Tongue (tissue), 2 donors: ENCODE data around the gene HAGHL. TPM values are rescaled to one million over a fixed set of nuclear protein-coding genes. Genes with fewer than 3 reads are reported as not detected.

Experiments used
- DNase-seq: peaks from one replicate; pipeline ENCODE4 v3.0.0-alpha.2; 2015
- total RNA-seq: library from RNA; depleted of rRNA; stranded (reverse); fragments of >200 nt; gene quantifications from one replicate; pipeline ENCODE4 v1.2.3, GENCODE V29; 2014

The HAGHL gene
- total RNA-seq, 1 donor from 2014 or later = 1.5 TPM

DNA sequence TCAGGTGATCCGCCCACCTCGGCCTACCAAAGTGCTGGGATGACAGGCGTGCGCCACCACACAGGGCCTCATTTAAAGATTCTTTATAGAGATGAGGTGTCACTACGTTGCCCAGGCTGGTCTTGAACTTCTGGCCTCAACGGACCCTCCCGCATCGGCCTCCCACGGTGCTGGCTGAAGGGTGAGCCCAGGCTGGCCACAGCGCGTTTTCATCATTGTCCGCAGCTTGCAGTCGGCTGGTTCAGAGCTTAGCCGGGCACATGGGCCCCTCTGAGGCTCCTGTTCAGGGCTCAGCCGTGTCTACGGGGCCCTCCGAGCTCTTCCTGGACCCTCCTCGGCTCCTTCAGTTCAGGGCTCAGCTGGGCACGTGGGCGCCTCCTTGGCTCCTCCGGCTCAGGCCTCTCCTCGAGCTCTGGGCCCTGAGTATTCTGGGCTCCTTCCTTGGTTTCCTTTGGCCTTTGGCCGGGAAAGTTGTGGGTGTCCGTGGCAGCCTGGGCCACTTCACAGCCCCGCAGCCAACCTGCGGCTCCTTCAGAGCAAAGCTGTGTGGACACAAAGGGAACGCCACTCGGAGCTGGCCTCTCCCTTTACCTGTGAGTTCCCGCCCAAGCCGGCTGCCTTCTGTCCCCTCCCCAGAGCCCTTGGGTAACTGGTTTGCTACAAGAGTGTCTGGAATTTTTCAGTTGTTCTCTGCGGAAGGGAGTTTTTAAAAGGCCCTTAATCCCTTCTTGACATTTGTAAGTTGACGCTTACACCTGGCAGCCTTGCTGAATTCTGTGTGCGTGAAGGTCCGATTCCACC is 32.4 kb downstream of the HAGHL start:
- DNase-seq = peak; percentile 45

DNA sequence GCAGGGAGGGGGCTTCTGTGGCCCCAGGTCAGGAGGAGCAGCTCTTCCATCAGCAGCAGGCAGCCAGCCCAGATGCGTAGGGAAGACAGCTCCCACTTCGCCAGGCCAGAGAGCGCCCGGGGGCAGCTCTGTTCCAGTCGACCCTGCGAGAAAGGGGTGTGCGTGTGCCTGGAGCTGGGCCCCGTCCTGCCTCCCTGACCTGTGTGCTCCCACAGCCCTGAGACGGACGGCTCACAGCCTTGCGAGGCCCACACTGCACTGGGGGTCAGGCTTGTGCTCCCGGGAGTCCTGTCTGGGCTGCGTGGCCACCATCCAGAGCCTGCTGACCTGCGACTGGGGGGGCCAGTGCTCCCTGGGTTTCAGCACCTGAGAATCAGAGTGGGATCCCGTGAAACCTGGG is 33.2 kb downstream of the HAGHL start:
- DNase-seq = no peak

DNA sequence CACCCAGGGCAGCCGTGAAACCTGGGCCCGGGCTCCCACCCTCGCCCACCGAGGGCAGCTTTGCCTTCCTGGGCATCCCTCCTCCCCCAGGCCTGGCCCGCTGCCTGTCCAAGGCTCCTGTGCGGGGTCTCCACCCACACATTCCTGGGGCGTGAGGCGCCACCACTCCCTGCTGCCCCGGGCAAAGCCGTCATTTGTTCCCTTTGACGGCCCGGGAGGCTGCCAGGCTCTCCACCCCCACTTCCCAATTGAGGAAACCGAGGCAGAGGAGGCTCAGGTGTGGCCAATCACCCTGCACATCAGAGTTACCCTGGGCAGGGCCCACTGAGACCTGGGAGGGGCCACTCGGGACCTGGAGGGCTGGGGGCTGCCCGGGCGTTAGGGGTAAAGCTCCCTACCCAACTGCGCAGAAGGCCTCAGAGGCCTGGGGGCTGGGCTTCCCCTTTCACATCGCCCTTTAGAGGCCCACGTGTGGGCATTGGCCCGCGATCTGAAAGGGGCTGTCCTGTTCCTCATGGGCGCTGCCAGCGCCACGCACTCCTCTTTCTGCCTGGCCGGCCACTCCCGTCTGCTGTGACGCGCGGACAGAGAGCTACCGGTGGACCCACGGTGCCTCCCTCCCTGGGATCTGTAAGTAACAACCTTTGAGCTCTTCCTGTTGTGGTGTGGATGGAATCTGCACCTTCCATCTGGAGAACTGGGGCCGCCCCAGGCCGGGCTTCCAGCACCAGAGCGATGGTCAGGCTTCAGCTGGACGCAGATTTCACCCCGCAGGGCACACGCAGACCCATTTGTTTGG is 33.8 kb downstream of the HAGHL start, which contains the start of gene MSLN:
MSLN (plus strand) TSS at position 190 of the 799 bp plus-strand sequence. CDS start 1,947 bp downstream, outside the sequence.
- no peak for DNase-seq

DNA sequence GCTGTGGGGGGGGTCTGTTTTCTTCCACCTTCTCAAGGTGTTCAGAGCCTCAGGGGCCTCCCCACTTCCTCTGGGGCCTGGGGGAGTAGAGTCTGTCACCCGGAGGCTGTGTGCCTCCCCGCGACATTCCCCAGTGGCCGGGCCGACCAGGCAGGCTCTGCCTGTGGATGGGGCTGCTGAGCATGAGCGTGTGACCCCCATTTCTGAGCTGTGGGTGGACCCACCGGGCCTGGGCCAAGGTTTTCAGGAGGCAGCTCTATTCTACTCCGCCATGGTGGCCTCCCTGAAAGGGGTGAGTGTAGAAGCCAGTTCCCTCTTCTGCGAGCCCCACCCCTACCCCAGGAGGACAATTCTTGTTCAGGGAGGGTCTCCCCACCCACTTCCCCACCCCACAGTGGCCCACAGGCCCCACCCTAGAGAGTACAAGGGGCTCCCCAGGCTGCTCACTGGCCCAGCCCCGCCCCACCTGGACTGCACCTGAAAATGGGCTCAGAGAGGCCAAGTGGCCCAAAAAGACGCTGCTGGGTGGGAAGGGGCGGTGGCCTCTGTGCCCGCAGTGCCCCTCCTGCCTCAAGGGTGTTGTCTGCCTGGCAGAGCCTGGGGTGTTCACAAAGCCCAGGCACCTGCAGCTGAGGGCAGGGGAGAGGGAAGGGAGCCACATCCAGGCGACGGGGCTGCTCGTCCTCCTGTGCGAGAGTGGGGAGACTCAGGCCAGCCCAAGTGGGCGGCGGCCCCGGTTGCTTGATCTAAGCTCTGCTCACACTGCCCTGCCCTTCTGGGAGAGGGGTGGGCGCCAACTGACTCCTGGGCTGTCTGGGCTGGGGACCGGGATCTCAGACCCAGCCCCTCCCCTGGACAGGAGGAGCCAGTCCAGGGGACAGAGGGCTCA is 35.0 kb downstream of the HAGHL start:
- no peak for DNase-seq

DNA sequence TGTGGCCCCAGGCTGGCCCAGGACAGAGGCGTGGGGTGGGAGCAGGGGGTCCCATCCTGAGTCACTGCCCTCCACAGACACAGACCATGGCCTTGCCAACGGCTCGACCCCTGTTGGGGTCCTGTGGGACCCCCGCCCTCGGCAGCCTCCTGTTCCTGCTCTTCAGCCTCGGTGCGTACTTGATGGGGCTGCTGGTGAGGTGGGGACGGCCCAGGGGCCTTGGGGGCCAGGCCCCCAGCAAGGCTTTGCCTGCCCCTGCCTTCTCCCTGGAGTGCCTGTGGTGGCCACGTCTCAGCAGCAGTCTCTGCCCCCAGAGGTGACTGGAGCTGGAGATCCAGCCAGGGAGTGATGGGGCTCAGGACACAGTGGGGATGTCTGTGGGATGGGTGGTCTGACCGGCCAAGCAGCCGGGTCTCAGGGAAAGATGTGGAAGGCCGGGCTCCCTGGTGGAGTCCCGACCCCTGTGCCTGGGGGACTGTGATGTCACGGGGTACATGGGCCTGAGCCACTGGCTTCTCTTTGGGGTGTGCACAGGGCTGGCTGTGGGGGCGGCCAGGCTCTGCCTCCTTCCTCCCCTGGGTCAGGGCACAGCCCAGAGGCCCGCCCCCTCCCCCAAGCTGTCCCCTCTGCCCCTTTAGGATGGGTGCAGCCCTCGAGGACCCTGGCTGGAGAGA is 35.8 kb downstream of the HAGHL start:
- no peak for DNase-seq

DNA sequence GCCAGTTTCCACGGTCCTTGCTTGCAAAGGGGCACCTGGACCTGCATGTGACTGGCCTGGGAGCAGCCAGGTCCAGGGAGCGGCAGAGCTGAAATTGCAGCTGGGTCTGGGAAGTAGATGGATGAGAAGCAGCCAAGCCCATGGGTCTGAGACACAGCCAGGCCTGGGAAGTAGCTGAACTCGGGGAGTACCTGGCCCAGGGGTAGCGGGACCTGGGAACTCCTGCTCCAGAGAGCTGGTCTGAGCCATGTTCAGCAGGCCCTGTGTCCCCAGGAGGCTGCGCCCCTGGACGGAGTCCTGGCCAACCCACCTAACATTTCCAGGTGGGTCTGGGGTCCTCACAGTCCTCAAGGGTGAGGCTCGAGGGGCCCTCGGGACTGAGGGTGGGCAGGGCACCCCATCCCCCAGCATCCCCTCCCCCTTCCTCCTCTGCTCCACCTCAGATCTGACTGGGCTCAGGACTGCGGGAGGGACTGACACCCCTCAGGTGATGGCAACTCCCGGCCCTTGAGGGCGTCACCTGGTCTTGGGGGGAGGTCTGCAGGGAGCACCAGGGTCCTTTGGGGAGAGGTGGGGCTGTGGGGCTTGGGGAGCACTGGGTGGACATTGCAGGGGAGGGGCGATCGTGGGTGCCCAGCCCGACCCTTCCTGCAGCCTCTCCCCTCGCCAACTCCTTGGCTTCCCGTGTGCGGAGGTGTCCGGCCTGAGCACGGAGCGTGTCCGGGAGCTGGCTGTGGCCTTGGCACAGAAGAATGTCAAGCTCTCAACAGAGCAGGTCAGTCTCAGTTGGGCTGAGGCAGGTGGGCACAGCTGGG is 36.7 kb downstream of the HAGHL start:
- no peak for DNase-seq

DNA sequence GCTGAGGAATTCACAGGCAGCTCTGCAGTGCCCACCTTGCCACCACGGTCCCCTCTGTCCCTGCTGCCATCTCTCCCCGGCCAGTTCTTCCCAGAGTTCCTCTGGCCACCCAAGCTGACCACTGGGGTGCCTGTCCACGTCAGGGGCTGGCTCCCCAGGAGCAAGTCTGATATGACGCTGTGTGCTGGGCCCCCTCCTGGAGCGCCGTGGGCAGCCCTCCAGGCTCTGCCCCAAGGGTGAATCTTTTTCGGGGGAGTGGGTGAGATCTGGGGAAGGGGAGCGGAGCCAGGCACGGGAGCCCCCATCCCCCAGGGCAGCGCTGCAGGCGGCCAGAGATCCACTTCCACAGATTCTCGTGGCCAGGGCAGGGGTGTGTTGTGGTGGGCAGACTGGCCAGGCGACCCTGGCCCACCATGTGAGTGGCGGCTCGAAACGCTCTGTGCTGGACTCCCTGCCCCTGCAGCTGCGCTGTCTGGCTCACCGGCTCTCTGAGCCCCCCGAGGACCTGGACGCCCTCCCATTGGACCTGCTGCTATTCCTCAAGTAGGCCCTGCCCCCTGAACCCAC is 37.4 kb downstream of the HAGHL start:
- DNase-seq = no peak

DNA sequence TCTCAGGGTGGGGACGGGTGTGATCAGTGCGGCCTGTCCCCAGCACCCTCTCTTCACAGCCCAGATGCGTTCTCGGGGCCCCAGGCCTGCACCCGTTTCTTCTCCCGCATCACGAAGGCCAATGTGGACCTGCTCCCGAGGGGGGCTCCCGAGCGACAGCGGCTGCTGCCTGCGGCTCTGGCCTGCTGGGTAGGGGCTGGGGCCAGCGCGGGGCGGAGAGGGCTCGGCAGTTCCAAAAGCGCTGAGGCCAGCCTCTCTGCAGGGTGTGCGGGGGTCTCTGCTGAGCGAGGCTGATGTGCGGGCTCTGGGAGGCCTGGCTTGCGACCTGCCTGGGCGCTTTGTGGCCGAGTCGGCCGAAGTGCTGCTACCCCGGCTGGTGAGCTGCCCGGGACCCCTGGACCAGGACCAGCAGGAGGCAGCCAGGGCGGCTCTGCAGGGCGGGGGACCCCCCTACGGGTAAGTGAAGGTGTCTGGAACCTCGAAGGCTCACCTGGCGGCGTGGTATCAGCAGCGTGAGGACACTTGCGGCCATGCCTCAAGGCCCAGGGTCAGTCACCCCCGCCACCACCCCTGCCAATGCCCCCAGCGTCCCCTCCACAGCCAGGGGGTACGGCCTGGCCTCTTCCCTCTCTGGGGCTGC is 38.1 kb downstream of the HAGHL start:
- no peak for DNase-seq

DNA sequence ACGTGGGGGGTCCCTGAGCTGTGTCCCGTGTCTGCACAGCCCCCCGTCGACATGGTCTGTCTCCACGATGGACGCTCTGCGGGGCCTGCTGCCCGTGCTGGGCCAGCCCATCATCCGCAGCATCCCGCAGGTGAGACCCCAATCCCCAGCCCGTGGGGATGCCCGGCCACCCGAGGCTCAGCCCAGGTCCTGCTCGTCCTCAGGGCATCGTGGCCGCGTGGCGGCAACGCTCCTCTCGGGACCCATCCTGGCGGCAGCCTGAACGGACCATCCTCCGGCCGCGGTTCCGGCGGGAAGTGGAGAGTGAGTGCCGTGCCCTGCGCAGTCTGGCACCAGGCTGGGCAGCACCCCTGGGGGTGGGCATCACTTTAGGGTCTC is 38.6 kb downstream of the HAGHL start:
- no peak for DNase-seq

DNA sequence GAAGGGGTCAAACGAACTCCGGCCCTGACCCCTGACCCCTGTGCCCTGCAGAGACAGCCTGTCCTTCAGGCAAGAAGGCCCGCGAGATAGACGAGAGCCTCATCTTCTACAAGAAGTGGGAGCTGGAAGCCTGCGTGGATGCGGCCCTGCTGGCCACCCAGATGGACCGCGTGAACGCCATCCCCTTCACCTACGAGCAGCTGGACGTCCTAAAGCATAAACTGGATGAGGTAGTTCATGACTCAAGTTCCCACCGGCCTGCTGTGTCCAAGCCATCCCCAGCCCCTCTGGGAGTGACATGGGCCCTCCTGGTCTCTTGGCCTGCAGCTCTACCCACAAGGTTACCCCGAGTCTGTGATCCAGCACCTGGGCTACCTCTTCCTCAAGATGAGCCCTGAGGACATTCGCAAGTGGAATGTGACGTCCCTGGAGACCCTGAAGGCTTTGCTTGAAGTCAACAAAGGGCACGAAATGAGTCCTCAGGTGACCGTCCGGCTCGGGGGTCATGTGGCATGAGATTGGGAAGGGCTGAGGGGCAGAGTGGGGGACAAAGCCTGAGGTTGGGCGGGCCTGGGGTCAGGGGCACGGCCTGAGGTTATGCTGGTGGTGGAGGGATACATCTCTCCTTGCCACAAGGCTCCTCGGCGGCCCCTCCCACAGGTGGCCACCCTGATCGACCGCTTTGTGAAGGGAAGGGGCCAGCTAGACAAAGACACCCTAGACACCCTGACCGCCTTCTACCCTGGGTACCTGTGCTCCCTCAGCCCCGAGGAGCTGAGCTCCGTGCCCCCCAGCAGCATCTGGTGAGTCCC is 39.3 kb downstream of the HAGHL start:
- DNase-seq = no peak

DNA sequence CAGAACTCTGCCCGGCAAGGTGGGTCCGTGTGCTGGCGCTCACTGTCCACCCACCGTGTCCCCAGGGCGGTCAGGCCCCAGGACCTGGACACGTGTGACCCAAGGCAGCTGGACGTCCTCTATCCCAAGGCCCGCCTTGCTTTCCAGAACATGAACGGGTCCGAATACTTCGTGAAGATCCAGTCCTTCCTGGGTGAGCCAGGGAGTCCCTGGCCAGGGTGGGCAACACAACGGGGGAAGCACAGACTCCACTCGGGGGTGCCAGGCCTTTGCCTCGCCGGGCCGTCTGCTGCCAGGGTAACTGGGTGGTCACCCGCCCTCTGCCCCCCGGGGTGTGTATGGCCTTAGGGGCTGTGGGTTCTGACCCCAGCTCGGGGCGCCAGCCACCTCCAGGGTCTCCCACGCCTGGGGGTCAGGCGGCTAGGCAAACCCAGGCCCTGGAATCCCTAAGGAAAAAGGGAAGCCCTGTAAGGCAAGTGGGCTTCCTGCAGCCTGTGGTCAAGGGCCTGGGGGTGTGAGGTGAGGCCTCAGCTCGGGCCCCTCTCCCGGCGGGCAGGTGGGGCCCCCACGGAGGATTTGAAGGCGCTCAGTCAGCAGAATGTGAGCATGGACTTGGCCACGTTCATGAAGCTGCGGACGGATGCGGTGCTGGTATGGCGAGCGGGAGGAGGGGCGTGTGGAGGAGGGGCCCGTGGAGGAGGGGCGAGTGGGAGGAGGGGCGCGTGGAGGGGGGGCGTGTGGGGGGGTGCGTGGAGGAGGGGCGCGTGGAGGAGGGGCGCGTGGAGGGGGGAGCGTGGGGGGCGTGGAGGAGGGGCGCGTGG is 40.1 kb downstream of the HAGHL start:
- no peak for DNase-seq

DNA sequence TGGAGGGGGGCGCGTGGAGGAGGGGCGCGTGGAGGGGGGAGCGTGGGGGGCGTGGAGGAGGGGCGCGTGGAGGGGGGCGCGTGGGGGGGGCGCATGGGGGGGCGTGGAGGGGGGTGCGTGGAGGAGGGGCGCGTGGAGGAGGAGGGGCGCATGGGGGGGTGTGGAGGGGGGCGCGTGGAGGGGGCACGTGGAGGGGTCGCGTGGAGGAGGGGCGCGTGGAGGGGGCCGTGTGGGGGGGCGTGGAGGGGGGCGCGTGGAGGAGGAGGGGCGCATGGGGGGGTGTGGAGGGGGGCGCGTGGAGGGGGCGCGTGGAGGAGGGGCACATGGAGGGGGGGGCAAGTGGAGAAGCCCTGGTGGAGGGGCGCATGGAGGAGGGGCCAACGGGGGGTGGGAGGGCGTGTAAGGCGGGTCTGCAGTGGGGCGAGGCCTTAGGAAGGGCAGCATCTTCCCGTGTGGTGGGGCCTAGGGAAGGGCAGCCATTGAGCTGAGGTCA is 40.9 kb downstream of the HAGHL start:
- no peak for DNase-seq

DNA sequence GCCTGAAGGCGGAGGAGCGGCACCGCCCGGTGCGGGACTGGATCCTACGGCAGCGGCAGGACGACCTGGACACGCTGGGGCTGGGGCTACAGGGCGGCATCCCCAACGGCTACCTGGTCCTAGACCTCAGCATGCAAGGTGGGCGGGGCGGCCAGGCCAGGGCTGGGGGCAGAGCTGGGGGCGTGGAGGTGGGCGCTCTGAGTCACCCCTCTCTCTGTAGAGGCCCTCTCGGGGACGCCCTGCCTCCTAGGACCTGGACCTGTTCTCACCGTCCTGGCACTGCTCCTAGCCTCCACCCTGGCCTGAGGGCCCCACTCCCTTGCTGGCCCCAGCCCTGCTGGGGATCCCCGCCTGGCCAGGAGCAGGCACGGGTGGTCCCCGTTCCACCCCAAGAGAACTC is 41.5 kb downstream of the HAGHL start:
- no peak for DNase-seq

DNA sequence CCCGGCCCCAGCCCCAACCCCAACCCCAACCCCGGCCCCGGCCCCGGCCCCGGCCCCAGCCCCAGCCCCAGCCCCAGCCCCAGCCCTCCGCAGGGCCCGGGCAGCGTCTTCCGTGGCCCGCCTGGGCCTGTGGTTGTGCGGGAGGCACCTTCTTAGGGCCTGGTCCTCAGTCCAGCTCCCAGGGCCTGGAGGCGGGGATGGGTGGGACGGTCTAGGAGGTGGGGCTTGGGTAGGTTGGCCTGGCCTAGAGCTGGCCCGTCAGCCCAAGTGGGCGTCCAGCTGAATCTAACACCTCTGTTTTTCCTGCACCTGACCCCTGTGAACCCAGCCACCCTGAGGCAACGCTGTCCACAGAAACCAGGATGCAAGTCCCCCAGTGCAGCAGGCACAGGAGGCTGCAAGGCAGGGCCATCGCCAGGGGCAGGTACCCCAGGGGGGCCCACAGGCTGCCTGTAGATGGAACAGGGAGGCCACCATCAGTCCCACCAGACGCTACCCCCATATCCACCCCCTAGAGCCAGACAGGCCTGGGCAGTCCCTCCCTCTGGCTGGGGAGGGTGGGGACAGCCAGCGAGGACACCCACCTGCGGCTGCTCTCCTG is 42.4 kb downstream of the HAGHL start:
- no peak for DNase-seq

DNA sequence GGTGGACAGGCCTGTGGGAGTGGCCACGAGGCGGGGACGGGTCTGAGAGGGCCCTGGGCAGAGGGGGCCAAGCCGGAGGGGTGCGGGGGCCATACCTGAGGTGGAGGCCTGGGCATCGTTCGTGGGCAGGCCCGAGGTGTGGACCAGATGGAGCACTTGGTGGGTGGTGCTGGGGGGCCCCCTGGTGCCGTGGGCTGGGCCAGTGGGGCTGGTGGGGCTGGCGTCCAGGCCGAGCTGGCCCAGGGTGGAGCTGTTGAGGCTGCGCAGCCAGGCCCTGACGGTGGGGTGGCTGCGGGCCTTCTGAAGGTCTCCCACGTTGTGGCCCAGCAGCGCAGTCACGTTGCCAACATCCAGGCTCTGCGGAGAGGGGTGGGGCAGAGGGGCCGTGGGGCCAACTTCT is 43.0 kb downstream of the HAGHL start:
- DNase-seq = no peak

DNA sequence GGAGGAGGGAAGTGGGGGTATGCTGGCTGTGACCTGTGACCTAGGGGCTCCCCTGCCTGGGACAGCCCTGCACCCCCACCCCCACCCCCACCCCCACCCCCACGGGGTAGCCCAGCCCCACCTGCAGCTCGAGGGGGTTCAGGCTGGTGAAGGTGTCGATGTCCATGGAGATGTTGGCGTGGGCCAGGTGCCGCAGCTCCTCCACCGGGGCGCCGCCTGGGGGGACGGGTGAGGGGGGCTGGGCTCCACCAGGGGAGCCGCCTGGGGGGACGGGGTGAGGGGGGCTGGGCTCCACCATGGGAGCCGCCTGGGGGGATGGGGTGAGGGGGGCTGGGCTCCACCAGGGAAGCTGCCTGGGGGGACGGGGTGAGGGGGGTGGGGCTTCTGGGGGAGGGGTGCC is 43.5 kb downstream of the HAGHL start:
- DNase-seq = no peak

DNA sequence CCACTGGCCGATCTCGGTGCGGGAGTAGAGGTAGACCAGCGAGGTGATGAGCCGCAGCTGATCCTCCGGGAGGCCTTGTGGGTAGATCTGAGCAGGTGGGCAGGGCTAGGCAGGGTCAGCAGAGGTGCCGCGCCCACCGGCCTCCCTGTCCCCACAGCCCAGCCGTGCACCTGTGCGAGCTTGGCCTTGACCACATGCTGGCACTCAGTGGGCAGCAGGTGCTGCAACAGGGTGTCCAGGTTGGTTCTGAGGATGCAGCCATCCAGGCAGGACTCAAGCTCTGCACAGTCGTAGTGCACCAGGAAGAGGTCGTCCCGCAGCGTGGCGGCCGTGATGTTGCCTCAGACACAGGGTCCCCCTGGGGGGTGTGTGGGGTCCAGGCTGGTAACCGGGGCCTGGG is 46.1 kb downstream of the HAGHL start:
- no peak for DNase-seq
